ENCODE measurements around the gene PLCB3.

PLCB3 gene

DNA sequence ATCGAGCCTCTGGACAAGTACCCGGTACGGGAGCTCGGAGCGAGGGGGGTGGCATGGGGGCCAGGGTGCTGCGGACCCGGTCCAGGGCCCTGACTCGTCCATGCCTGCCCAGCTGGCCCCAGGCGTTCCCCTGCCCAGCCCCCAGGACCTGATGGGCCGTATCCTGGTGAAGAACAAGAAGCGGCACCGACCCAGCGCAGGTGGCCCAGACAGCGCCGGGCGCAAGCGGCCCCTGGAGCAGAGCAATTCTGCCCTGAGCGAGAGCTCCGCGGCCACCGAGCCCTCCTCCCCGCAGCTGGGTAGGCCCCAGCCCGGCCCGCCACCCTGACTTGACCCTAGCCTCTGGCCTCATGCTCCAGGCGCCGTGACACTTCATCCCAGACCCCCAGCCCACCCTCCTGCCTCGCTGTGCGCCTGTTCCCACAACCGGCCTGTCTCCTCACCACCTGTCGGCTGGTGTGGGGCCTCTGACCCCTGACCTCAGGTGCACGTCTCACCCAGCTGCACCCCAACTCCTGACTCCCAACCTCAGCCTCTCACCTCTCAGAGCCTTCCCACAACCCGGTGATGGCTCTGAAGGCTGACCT lies 7.7 kb downstream of the PLCB3 start:
- TF ChIP-seq, protein P1, sequence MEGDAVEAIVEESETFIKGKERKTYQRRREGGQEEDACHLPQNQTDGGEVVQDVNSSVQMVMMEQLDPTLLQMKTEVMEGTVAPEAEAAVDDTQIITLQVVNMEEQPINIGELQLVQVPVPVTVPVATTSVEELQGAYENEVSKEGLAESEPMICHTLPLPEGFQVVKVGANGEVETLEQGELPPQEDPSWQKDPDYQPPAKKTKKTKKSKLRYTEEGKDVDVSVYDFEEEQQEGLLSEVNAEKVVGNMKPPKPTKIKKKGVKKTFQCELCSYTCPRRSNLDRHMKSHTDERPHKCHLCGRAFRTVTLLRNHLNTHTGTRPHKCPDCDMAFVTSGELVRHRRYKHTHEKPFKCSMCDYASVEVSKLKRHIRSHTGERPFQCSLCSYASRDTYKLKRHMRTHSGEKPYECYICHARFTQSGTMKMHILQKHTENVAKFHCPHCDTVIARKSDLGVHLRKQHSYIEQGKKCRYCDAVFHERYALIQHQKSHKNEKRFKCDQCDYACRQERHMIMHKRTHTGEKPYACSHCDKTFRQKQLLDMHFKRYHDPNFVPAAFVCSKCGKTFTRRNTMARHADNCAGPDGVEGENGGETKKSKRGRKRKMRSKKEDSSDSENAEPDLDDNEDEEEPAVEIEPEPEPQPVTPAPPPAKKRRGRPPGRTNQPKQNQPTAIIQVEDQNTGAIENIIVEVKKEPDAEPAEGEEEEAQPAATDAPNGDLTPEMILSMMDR (IDR thresholded peaks at IDR 0.05): no peak

DNA sequence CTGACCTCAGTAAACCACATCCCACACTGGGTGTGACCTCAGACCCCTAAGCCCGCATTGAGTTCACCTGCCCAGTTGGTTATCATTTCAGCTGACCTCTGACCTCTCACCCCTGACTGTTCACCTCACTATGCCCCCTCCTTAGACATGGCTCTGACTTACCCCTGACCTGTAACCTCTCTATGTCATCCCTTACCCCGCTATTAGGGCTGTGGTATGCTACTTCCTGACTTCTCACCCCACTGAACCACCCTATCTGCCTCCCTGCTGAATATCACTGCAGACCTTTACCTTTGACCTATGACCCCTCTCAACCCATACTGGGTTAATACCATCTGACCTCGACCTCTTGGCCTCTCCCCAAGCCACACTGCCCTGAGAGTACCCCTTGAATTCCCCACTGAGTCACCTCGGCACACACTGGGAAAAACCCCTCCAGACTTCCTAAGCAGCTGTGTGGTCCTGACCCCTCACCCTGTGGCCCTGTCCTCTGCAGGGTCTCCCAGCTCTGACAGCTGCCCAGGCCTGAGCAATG lies 8.3 kb downstream of the PLCB3 start:
- TF ChIP-seq, protein P1 (IDR thresholded peaks at IDR 0.05): no peak

DNA sequence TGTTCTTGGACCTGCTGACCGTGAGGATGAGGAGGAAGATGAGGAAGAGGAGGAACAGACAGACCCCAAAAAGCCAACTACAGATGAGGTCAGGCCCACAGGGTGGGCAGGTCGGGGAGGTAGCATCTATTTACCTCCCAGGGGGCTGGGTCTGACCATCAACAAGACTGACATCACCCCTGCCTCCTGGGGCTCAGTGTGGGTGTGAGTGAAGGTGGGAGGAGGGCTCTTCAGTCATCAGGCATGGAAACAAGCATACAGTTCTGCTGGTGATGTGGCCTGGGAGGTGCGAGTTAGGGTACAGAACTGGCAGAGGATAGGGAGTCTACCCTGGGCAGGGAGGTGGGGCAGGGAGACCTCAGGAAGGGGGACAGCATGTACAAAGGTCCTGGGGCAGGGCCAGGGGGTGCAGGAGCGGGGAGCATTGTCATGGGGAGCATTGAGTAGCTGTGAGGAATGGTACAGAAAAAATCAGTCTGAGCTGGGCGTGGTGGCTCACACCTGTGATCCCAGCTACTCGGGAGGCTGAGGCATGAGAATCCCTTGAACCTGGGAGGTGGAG lies 8.9 kb downstream of the PLCB3 start:
- TF ChIP-seq, protein P1 (IDR thresholded peaks at IDR 0.05): no peak

DNA sequence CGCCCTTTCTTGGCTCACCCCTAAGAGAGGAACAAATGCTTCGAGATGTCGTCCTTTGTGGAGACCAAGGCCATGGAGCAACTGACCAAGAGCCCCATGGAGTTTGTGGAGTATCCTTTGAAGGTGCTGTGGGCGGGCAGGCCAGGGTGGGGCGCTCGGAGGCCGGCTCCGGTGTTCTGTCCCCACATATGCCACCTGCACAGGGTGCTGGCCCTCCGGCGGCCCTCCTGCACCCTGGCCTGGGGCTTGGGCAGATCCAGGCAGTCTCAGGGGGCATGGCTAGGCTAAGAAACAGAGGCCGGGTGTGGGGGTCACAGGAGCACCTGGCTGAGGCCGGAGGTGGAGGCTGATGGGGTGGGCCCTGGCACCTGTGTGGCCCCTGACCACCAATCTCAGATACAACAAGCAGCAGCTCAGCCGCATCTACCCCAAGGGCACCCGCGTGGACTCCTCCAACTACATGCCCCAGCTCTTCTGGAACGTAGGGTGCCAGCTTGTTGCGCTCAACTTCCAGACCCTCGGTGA lies 10.3 kb downstream of the PLCB3 start:
- TF ChIP-seq, protein P1 (IDR thresholded peaks at IDR 0.05): no peak

DNA sequence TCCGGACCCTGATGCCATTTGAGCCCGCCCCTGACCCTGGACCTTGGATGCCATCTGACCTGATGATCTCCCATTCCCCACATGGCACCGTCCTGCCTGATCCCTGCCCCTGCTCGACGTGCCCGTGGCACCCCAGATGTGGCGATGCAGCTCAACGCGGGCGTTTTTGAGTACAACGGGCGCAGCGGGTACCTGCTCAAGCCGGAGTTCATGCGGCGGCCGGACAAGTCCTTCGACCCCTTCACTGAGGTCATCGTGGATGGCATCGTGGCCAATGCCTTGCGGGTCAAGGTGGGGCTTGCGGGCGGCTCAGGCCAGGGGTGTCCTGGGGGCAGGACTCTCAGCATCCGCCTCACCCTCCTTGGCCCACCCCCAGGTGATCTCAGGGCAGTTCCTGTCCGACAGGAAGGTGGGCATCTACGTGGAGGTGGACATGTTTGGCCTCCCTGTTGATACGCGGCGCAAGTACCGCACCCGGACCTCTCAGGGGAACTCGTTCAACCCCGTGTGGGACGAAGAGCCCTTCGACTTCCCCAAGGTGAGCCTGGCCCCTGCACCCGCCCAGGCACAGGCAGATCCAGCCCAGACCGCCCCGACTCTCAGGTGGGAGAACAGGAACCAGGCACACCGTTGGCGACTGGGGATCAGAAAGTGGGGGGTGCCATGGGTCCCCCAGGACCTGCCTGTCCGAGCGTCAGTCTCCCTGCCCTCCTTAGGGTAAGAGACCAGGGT lies 11.1 kb downstream of the PLCB3 start:
- TF ChIP-seq, protein P1 (IDR thresholded peaks at IDR 0.05): no peak

DNA sequence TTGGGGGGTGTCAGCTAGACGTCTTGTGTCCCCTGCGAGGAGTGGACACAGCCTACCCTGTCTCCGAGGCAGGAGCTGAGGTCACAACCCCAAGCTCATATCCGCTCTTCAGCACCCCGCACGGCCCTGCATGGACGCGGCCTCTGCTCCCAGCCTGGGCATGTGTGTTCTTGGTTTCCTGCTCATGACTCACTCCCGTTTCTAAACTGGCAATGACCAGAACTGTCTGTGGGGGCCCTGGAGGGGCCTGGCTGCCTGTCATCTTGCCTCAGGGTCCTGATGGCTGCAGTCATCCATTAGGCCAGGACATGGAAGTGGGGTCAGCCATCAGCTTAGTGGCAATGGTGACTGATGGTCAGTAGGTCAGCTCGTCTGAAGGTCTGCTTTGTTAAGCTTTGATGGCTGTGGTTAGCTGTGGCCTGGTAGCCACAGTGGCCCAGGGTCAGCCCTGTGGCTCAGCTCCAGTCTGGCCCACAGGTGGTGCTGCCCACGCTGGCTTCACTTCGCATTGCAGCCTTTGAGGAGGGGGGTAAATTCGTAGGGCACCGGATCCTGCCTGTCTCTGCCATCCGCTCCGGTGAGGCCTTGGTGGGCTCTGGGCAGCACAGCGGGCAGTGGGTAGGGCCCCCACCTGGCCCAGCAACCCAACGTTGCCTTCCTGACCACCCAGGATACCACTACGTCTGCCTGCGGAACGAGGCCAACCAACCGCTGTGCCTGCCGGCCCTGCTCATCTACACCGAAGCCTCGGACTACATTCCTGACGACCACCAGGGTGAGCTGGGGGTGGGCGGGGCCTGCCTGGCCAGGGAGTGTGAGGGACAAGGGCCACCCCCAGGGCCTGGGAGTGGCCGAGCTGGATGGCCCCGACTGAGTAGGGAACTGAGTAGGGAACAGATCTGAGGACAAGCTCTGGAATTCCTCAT lies 12.0 kb downstream of the PLCB3 start:
- TF ChIP-seq, protein P1 (IDR thresholded peaks at IDR 0.05): no peak

DNA sequence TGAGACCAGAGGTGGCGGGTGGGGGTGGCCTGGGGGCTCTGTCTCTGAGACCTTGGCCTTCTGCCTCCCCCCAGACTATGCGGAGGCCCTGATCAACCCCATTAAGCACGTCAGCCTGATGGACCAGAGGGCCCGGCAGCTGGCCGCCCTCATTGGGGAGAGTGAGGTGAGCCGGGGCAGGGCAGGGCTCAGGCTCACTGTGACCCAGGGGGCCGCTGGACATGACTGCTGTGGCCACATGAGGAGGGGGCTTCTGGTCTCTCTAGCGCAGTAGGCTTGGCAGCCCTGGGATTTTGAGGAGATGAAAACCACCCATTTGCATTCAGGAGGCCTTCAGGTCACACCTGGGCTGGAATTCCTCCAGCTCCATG lies 12.6 kb downstream of the PLCB3 start:
- TF ChIP-seq, protein P1 (IDR thresholded peaks at IDR 0.05): no peak
